Gastroesophageal sphincter (tissue), 4 donors: Measurements from ENCODE around the gene TESMIN. TPM values are rescaled to one million over a fixed set of nuclear protein-coding genes. Genes with fewer than 3 reads are reported as not detected.

Experiments
- ATAC-seq: fragments of 150-250 bp; one replicate; pipeline ENCODE4 v1.9.1; 2016; ENCODE audit warnings: mild to moderate bottlenecking, moderate library complexity
- H3K27ac ChIP-seq, 4 donors: fragments of 200-600 bp; sonication (generic) in 3 of 4; 1 replicate in 3 of 4; 2 replicates in 1 of 4; pipeline ENCODE4 v1.5.1; 2016 to 2019
- H3K27me3 ChIP-seq: fragments of 200-600 bp; sonication (generic); one replicate; pipeline ENCODE4 v1.5.1; 2019
- H3K36me3 ChIP-seq, 2 donors: fragments of 200-600 bp; sonication (generic); one replicate each; pipeline ENCODE4 v1.5.1; 2019; ENCODE audit warnings: control low read depth in 1 of 2
- H3K4me1 ChIP-seq, 3 donors: fragments of 200-600 bp; sonication (generic); 1 replicate in 2 of 3; 2 replicates in 1 of 3; pipeline ENCODE4 v1.5.1; 2016 to 2019; ENCODE audit warnings: control low read depth in 2 of 3
- H3K4me3 ChIP-seq, 2 donors: fragments of 200-600 bp; sonication (generic); one replicate each; pipeline ENCODE4 v1.5.1; 2019; ENCODE audit warnings: mild to moderate bottlenecking in 1 of 2, moderate library complexity in 1 of 2
- H3K9me3 ChIP-seq, 3 donors: fragments of 200-600 bp; sonication (generic); one replicate each; pipeline ENCODE4 v1.5.1; 2017 to 2019; ENCODE audit warnings: control low read depth in 2 of 3
- CTCF ChIP-seq, 4 experiments: fragments of 200-600 bp in 2 of 4; fragments of 450-650 bp in 2 of 4; sonication (generic) in 1 of 4; IDR thresholded peaks; one replicate each; pipeline ENCODE4 v1.5.1; 2017 to 2019; ENCODE audit warnings: antibody characterized with exemption in 4 of 4, mild to moderate bottlenecking in 2 of 4, moderate library complexity in 2 of 4
- EP300 ChIP-seq: sonication (generic); formaldehyde crosslinking; IDR thresholded peaks from one replicate; pipeline ENCODE4 v1.6.1; 2017; ENCODE audit warnings: antibody characterized with exemption, mild to moderate bottlenecking
- POLR2A ChIP-seq, 2 donors: fragments of 450-650 bp; IDR thresholded peaks; one replicate each; pipeline ENCODE4 v1.6.1; 2017; ENCODE audit warnings: antibody characterized with exemption in 2 of 2, mild to moderate bottlenecking in 2 of 2, moderate library complexity in 1 of 2
- POLR2AphosphoS5 ChIP-seq: sonication (generic); formaldehyde crosslinking; IDR thresholded peaks from one replicate; pipeline ENCODE4 v1.6.1; 2017; ENCODE audit warnings: antibody characterized with exemption
- WGBS, 2 donors: methylation state at CpG; one replicate each; pipeline ENCODE4 v1.1.5; 2018; ENCODE audit warnings: low coverage in 1 of 2; 5-methylcytosine and 5-hydroxymethylcytosine counted together
- total RNA-seq, 4 donors: library from RNA; depleted of rRNA; stranded (reverse); fragments of >200 nt; gene quantifications; one replicate each; pipeline ENCODE4 v1.1.0, GENCODE V29; 2016

Gene TESMIN
- total RNA-seq, 4 donors from 2014 or later: 0.12 to 0.54 (median 0.27) TPM; not detected in 1

GRCh38 chr11:68763926-68764657 is 12.8 kb upstream of the TESMIN start:
- no peak for TF ChIP-seq POLR2AphosphoS5
- TF ChIP-seq EP300: no peak
- no peak for TF ChIP-seq POLR2A (IDR thresholded peaks at IDR 0.05)
- TF ChIP-seq CTCF (IDR thresholded peaks at IDR 0.05): no peak
- no peak overlapping the region for H3K4me3 ChIP-seq
- no peaks in the 10 kb centered on the region for H3K4me1 ChIP-seq
- ATAC-seq: no peak
- H3K27me3 ChIP-seq: no peaks in the 10 kb centered on the region
- no peak overlapping the region for H3K27ac ChIP-seq
- WGBS, 2 donors: 81 to 84% methylated on average over 9 to 10 of the region's 14 CpGs
- no peaks in the 10 kb centered on the region for H3K9me3 ChIP-seq
- peaks cover 0 to 98% of the 10 kb centered on the region in 2 donors for H3K36me3 ChIP-seq

GRCh38 chr11:68763181-68763721 is 11.9 kb upstream of the TESMIN start:
- ATAC-seq: no peak
- 50 to 63% methylated on average over 5 to 8 of the region's 10 CpGs for WGBS, 2 donors
- peaks cover 0 to 98% of the 10 kb centered on the region in 2 donors for H3K36me3 ChIP-seq
- no peak overlapping the region for H3K4me3 ChIP-seq
- H3K27ac ChIP-seq: no peak overlapping the region
- TF ChIP-seq CTCF (IDR thresholded peaks at IDR 0.05) (no peak), POLR2A (IDR thresholded peaks at IDR 0.05) (no peak), POLR2AphosphoS5 (no peak)
- H3K4me1 ChIP-seq: no peaks in the 10 kb centered on the region
- H3K9me3 ChIP-seq: no peaks in the 10 kb centered on the region
- no peaks in the 10 kb centered on the region for H3K27me3 ChIP-seq

- Histone ChIP-seq H3K4me3 (no peak overlapping the region), H3K4me1 (no peaks in the 10 kb centered on the region), H3K9me3 (no peaks in the 10 kb centered on the region), H3K36me3 (peaks cover 0 to 100% of the 10 kb centered on the region in 2 donors), H3K27me3 (no peaks in the 10 kb centered on the region), H3K27ac (no peak overlapping the region)
- no peak for TF ChIP-seq EP300
- TF ChIP-seq POLR2A (IDR thresholded peaks at IDR 0.05): no peak
- no peak for TF ChIP-seq CTCF (IDR thresholded peaks at IDR 0.05)
- no peak for TF ChIP-seq POLR2AphosphoS5
- ATAC-seq: no peak
- WGBS, 2 donors: 78 to 96% methylated on average over 7 to 8 of the region's 15 CpGs
Measured at GRCh38 chr11:68762481-68762880, 11.2 kb upstream of the TESMIN start.

- Histone ChIP-seq H3K27me3 (no peaks in the 10 kb centered on the region), H3K4me1 (no peaks in the 10 kb centered on the region), H3K27ac (no peak overlapping the region), H3K4me3 (no peak overlapping the region), H3K36me3 (peaks cover 0 to 100% of the 10 kb centered on the region in 2 donors), H3K9me3 (no peaks in the 10 kb centered on the region)
- TF ChIP-seq EP300 (no peak), POLR2A (IDR thresholded peaks at IDR 0.05) (no peak), CTCF (IDR thresholded peaks at IDR 0.05) (no peak), POLR2AphosphoS5 (no peak)
- WGBS, 2 donors: 83% methylated on average over 7 of the region's 12 CpGs; no CpG with 5 or more reads in 1 of the 2 donors
- ATAC-seq: no peak
Measured at GRCh38 chr11:68761801-68762200, 10.5 kb upstream of the TESMIN start.

GRCh38 chr11:68759991-68760390 is 8.7 kb upstream of the TESMIN start:
- H3K4me3 ChIP-seq: no peak overlapping the region
- H3K27me3 ChIP-seq: no peaks in the 10 kb centered on the region
- no peak overlapping the region for H3K27ac ChIP-seq
- TF ChIP-seq POLR2AphosphoS5: no peak
- TF ChIP-seq EP300: no peak
- TF ChIP-seq POLR2A (IDR thresholded peaks at IDR 0.05): no peak
- TF ChIP-seq CTCF (IDR thresholded peaks at IDR 0.05): no peak
- H3K4me1 ChIP-seq: no peaks in the 10 kb centered on the region
- ATAC-seq: no peak
- peaks cover 0 to 99% of the 10 kb centered on the region in 2 donors for H3K36me3 ChIP-seq
- 78 to 87% methylated on average over 5 to 14 of the region's 15 CpGs for WGBS, 2 donors
- no peaks in the 10 kb centered on the region for H3K9me3 ChIP-seq
